Stimulated activated CD4-positive, alpha-beta T cell treated with anti-CD3 and anti-CD28 coated beads, Interleukin-15, amount 100 ng/mL, for 1 hour (primary cell): Measurements from ENCODE around the gene PRR13.

ENCODE experiments used
- DNase-seq, 2 donors: peaks; one replicate each; pipeline ENCODE4 v3.0.0-alpha.2; 2020; ENCODE audit warnings: low read depth in 1 of 2, low spot score in 1 of 2

Gene PRR13

DNA sequence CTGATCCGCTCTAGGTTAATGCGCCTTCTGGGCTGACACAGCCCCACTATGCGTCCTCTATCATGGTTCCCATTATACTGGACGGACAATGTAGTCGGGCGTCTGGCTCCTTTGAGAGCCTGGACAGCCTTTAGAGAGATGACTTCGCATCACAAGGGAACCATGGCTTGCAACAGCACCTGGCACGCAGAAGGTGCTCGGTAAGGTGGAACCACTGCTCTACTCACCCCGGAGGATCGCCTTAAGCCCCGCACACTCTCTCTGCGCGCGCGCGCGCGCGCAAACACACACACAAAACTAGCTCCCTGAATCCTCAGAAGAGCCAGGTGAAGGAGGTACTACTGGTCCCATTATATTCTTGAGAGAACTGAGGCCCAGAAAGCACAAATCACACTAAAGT, 50.7 kb downstream of the PRR13 start:
- DNase-seq, result no peak

DNA sequence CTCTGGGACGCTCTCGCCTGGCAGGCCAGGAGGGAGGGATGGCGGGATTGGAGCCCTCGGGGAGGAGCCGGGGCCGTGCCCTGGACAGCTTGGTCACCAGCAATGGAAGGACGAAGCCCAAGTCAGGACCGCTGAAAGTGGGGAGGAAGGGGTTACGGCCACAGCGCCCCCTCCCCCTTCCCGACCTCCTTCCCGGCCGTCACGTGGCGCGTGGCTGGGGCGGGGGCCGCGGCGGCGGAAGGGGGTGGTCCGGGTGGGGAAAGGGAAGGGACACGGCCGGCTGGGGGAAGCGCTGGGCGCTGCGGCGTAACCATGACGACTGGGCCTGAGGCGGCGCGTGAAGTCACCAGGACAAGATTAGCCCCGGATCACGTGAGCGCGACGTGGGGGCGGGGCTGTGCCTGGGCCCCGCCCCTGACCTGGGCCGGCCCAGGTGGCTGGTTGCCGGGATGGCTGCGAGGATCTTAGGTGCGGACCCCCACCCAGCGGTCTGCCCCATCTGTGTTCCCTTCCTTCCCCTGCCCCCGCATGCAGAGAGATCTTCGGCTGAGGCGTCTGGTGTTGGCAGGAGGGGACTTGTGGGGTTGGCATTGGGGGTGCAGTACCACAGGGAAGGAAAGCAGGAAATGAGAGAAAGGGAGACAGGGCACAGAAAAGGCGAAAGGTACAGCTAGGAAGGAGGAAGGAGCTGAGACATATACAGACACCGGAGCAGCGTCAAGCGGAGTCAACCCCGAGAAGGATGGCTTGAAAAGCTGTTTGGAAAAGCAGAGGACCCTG, 51.5 kb downstream of the PRR13 start:
- peak; percentile 76 to 80 for DNase-seq

DNA sequence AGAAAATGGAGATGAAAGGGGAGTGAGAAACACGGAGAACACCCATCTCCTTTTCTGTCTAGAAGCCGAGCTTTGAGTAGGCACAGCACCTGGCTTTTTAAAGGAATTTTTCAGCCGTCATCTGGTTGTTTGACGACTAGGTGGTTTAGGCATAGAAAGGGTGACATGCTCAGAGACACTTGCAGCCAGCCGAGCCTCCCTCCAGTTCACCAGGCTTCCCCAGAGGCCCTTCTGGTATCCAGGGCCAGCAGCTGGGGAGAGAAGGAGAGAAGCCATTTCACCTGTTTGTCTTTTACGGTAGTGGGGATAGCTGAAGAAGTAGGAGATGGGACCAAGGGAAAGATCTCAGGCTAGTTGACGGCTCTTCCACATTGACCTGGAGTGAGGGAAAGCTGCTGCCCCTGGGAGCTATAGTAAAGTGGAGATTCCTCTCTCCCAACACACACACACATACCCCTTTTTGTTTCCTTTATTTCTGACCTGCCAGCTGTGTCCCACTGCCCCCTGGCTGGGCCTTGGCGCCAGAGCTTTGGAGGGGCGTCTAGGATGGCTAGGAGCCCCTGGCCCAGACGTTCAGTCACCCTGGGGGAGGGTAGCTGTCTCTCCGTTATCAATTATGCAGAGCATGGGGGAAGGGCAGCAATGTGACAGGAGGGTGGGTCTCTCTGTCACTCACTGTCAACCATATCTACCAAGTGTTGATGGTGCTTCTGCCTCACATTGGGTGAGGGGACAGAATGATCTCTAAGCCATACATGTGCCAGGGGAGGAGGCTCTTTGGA, 52.3 kb downstream of the PRR13 start:
- DNase-seq, result no peak
